NOMO-1 (cell line): ENCODE measurements around the gene SYNPR.
"Not testable (repeated sequence)": the region's sequence is repeated elsewhere in the genome, so short reads cannot be mapped to it uniquely, and the experiment has no call there.

ENCODE experiments used
- DNase-seq, 2 experiments: peaks; one replicate each; lab custom pipeline; 2025; ENCODE audit not compliant: unreplicated experiment in 2 of 2; lab: John Stamatoyannopoulos, UW

Gene SYNPR

DNA sequence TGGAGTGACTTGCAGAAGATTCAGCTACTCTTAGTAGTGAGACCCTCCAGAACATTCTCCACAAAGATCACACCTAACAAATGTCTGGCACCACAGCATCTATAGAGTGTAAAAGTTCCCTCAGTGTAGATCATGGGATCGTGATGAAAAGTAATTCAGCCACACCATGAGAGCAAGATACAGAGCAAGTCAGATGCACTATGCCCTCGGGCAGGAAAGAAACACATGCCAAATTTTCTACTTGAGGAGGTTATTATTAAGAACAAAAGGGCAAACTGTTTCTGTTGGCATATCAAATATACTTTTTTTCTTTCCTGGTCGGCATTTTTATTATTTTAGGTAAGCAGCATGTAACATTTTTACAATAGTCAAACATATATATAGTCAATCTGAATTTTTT, 329.6 kb downstream of the SYNPR start:
- DNase-seq = no peak

DNA sequence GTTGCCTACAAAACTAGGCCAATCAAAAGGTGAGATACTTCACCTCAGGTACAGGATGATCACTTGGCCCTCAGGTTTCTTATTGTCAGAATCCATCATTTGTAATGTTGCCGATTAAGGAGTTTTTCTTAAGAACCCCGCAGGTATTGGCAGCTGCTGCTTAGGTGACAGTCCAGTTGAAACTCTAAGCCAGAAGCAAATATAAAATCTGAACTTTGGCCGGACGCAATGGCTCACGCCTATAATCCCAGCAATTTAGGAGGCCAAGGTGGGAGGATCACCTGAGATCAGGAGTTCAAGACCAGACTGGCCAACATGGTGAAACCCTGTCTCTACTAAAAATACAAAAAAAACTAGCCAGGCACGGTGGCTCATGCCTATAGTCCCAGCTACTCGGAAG, 331.3 kb downstream of the SYNPR start:
- no peak for DNase-seq

DNA sequence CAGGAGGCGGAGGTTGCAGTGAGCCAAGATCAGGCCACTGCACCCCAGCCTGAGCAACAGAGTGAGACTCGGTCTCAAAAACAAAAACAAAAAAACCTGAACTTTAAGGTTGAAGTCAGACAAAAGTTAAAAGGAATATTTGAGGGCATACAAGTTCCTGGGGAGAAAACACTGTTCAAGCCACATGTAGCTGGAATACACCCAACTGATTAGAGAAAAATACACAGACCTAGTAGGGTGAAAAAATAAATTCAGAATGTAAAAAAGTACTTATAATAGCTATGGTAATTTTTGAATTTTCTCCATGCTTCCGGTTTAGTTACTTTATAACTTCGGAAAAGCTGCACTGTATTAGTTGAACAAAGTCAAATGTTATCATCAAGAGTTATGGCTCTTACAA, 331.7 kb downstream of the SYNPR start:
- DNase-seq = no peak

DNA sequence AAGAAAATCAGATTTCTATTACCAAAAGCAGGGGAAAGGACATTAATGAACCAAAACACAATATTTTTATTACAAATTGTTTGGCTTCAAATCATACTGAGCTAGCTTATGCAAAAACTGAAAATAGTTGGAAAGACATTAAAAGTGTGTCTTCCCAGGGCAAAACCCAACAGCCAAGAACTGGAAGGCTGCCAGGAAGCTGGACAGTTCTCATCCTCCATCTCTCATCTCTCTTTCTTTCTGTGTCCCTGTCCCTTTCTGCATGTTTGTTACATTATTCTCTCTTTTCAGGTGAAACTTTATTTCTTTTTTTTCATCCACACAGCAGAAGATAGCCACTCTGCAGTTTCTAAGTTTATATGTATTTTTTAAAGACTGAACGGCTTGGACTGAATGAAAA, 333.3 kb downstream of the SYNPR start:
- DNase-seq = no peak

DNA sequence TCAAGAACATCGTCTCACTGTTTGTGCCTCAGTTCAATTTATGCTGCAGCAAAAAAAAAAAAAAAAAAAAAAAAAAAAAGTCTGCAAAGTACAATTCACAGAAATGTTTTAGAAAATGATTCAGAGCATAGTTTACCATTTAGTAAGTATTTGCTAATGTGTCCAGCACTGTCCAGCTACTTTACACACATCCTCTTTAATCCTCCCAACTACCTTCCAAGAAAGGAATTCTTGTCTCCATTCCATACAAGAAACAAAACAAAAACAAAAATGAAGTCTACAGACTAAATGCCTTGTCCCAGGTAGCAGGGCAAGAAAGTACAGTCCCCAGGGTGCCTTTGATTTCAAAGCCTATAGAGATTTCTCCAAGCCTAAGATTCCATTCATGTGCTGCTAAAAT, 335.5 kb downstream of the SYNPR start:
- no peak for DNase-seq

DNA sequence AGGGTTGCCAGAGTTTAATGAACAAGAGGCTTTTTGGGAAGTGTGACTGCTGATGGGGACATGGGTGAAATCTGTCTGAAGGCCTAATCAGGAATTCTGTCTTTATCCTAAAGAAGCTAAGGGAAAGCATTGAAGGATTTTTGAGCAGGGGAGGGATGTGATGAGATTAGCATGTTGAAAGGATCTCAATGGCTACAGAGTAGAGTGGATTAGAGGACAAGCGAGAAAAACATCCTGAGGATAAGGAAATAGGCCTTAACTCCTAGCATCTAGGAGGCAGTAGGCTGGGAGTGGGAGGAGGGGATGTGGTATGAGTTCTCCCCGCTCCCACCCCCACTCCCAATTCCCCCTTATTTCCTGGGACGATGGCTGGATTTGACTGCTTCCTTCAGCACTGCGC, 339.3 kb downstream of the SYNPR start:
- DNase-seq = no peak

DNA sequence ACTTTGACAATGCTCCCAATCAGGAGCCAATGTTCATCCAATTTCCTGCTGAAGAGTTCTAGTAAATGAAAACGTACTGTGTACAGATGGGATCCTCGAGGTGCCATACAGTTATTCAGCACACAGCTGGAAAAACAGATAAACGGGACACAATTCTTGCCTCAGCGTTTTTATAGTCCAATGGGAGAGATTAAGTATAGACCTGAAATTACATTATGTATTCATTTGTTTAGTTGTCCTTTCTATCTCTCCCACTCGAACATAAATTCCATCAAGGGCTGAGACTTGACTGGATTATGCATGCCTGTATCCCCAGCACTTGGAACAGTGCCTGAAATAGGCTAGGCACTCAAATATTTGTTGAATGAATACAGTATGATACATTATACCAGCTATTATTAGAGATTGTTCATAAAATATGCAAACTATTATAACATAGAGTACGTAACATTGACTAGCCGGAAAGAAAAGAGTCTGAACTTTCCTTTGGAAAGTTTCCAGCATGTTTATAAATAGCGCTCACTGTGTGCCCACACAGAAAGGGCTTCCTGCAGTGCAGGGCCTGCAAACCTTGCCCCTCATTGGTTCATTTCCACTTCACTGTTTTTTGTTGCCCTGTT, 346.9 kb downstream of the SYNPR start:
- no peak for DNase-seq

DNA sequence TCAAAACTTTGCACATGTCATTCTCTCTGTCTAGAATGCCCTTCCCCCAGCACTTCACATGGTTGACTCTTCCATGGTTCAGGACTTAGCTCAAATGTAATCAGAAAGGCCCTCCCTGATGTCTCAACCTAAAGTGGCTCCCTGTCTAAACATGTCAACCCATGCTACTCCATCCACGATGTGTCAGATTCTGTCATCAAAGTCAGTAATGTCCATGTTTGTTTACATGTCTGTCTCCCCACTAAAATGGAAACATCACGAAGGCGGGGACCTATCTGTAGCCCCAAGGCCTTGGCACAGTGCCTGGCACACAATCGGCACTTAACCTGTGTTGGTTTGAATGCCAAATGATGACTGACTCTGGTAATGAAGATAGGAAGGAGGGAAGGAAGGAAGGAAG, 353.6 kb downstream of the SYNPR start:
- no peak for DNase-seq

DNA sequence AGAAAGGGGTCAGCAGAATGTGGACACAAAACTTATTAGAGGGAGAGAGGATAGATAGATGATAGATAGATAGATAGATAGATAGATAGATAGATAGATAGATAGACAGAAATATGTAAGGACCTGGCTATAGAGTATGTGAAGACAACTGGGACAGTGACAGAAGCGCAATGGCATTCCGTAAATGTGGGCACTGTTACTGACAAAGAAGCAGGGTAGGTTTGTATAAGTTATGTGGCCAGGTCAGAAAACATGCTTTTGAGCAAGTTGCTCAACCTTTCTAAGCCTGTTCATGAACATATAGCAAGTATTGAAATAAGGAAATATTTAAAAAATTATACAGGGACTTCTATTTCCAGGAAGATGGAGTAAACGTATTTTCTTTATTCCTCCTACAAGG, 357.1 kb downstream of the SYNPR start:
- DNase-seq = no peak

DNA sequence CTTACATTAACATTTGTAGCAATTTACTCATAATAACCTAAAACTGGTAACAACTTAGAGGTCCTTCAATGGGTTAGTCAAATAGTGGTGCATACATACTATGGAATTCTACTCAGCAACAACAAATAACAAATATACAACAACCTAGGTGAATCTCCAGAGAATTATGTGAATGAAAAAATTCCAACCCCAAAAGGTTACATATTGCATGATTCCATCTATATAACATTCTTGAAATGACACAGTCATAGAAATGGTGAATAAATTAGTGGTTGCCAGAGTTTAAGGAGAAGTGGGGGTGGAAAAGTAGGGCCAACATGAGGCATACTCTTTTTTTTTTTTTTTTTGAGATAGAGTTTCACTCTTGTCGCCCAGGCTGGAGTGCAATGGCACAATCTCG, 361.7 kb downstream of the SYNPR start:
- DNase-seq = no peak

DNA sequence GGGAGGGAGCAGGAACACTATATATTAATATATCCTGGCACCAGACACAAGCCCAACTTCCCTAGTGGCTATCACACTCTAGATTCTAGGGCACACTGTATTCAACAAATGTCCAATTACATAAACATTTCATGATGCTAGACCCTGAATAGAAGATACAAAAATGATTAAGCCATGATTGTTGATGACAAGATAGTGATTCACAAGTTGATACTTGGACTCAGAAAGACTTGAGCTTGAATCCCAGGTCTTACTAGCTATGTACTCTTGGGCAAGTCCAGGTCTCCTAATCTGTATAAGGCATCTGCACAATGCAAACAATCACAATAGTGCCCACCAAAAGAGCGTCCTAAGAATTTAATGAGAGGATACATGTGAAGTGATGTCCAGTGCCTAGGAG, 364.4 kb downstream of the SYNPR start:
- DNase-seq = no peak

DNA sequence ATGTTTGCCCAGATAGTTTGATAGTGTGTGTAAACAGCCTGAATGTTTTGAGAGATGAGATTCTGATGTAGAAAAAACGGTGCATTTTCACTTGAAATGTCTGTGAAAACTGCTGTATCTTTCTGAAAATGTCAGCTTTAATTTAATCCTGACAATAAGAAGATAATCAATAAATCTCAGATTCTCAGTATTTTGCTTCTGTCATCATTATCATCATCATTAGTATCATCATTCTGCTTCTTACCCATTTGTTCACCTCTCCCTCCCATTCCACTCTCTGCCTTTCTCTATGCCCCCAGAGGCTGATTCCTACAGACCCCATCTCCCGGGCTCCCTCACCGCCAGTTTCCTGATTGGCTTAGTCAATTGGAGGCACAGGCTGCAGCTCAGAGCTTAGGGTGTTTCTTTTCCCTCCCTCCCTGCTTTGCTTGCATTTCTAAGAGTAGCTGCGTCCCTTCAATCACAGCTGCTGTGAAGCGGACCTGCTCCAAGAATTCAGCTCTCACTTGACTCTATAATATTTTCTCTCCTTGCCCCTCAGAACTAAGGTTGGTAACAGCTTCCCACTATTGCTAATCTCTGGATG, 366.2 kb downstream of the SYNPR start:
- no peak for DNase-seq

DNA sequence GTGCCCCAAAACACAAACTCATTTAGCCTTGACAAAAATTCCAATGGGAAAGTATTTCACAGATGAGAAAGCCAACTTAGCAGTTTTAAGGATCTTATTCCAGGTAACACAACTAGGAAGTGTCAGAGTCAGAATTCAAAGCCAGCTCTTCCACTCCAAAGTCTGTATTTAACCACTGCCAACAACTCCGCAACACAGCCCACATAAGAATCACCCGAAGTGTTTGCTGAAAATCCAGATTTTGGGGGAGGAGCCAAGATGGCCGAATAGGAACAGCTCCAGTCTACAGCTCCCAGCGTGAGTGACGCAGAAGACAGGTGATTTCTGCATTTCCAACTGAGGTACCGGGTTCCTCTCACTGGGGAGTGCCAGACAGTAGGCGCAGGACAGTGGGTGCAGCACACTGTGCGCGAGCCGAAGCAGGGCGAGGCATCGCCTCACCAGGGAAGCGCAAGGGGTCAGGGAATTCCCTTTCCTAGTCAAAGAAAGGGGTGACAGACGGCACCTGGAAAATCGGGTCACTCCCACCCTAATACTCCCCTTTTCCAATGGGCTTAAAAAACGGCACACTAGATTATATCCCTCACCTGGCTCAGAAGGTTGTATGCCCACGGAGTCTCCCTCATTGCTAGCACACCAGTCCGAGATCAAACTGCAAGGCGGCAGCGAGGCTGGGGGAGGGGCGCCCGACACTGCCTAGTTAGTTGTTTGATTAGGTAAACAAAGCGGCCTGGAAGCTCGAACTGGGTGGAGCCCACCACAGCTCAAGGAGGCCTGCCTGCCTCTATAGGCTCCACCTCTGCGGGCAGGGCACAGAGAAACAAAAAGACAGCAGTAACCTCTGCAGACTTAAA, 367.0 kb downstream of the SYNPR start:
- DNase-seq = not testable (repeated sequence)

DNA sequence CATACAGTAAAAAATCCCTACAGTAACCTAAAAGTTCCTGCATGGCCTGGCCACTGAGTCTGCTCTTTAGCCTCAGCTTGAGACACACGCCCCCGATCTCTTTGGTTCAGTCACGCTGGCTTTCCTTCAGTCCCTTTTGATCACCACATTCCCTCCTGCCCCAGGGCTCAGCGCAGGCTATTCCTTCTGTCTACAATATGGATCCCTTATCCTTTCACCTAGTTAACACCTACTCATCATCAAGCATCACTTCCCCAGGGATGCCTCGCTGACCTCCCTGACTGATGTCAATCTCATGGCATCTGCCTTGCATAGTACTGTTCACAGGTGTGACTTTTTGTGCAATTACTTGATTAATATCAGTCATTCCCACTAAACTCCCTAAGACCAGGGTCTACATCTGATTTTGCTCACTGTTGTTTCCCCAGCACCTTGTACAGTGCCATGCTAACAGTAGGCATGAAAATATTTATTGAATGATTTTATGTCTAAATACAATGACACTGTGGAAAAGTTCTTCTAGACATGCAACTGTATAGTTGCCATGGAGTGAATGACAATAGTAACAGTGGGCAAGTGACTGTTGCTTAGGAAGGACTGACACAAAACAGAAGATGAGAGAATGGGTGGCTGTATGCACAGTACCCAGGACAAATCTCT, 374.1 kb downstream of the SYNPR start, which contains the start of gene SNTN:
TSS of gene SNTN (plus strand) at position 610 of the 660 bp plus-strand sequence. CDS start at position 623, 13 bp downstream.
- DNase-seq = no peak

DNA sequence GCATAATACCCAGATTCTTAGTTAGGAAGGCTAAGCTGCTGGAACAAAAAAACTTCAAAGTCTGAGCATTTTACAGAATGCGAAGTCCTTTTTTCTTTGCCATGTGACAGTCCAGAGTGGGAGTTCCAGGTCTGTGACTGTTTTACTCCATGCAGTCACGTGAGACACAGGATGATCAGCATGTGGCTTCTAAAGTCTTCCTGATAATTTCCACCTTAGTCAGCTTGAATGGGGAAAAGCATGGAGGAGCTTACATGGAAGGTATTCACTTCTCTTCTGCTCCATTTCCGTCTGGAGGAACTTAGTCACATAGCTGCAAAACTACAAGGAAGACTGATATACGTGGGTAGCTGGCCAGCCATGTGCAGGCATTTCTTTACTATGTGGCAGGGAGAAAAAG, 376.1 kb downstream of the SYNPR start:
- DNase-seq = no peak

DNA sequence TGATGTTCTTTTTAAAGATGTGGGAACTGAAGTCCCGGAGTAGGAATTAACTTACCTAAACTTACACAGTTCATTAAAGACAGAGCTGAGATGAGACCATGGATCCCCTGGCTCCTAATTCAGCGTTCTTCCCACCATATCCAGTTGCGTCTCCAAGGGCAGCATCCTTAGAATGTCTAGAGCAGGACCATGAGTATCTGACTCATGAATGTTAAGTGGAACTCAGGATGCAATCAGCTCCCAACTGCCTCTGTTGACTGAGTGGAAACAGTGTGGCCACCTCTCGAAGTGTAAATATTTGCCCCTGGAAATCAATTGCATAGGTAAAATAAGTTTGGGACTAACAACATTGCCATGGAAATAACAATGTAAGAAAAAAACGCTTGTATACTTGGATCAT, 376.8 kb downstream of the SYNPR start:
- no peak for DNase-seq

DNA sequence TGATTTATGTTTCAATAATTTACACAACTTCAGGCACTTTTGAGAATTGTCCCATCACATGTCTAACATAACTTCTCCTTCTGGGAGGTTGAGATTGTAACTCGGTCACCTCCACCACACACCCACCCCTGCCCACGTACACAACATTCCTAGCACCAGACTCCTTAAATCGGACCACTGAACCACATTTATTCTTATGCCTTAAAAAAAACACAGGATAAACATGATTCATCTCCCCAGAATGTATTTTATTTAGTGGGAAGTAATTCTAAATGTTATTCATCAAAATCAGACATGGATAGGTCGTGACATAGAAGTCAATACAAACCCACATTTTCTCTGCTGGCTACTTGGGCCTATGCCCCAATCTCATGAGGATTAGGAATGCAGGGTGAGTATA, 377.4 kb downstream of the SYNPR start:
- peak in 1 of 2 experiments; percentile 22 for DNase-seq

DNA sequence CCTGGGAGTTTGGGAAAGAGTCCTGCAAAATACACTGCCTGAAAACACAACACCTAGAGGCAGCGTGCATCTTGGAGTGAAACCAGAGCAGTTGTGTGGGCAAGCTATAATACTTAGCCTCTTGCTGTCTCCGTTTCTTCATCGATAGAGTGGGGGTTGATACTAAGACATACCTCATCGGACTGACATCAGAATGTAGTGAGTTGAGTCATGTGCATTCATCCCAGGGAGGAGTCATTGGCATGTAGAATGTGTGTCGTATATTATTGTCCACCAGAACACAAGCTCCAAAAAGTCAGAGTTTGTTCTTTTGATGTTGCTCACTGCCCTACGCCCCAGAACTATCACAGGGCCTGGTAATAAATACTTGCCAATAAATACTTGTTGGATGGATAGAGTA, 378.7 kb downstream of the SYNPR start:
- DNase-seq = no peak

DNA sequence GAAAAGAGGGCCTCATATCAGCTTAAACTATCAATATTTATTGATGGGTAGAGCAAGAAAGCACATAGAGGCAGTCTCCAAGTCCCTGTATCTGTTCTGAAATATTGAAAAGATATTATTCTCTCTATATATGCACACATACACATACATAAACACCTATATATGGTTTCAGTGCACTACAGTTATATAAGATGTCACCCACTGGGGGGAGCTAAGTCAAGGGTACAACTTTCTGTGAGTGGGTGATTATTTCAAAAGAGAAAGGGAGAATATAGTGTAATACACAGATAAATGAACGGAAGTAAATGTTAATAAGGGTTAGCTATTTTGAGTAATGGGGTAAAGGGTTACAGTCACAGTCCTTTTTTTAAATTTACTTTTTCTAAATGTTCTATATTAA, 383.1 kb downstream of the SYNPR start:
- DNase-seq = peak in 1 of 2 experiments; percentile 5

DNA sequence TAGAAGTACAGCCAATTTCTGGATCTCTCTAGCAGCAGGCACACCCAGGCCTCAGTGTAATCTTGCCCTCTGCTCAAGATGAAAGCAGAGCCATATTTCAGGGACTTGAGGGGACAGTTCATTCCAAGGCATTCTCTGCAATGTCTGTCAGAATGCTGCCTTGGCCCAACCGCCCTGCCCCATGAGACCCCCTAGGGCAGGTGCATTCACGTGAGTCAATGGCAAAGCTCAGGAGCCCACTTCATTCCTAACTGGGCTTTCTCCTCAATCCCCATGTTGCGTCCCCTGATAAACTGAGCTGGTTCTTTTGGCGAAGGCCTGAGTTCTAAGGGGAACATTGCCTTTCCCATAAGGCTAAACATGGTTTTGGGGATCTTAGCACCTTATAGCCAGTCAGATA, 383.9 kb downstream of the SYNPR start:
- no peak for DNase-seq

DNA sequence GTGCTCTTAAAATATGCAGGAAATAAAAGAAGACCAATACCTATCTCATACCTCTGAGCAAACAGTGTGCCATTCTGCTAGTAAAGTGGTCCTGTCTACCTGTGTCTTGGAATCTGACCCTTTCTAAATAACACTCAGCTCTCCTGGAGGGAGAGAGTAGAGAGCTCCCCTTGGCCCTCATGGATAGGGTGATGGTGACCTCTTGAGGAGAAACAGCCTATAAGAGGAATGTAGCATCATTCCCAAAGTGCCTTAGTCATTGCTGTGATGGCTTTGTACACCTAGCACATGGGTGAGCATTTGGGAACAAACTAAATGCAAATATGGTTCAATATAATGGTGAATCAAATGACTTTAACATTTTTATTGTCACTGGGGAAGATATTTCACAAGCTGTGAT, 384.4 kb downstream of the SYNPR start:
- DNase-seq = no peak
